SK-N-SH (cell line): ENCODE measurements around the gene VTN. TPM values are rescaled to one million over a fixed set of nuclear protein-coding genes. Genes with fewer than 3 reads are reported as not detected.

ENCODE experiments used
- CHD2 ChIP-seq: fragments of 150-350 bp; IDR thresholded peaks from 2 replicates; pipeline ENCODE4 v1.6.1; 2018; ENCODE audit warnings: low read length; ENCODE audit not compliant: partially characterized antibody
- EP300 ChIP-seq, 2 experiments: IDR thresholded peaks; 2 replicates each; pipeline versions ENCODE4 v1.4.0 to v1.6.1; 2012; ENCODE audit warnings: borderline replicate concordance in 1 of 2, low read depth in 1 of 2, low read length in 1 of 2
- FOXJ3 ChIP-seq: sonication (generic); formaldehyde crosslinking; IDR thresholded peaks from 2 replicates; pipeline ENCODE4 v1.5.1; 2020; ENCODE audit warnings: mild to moderate bottlenecking, missing genetic modification reagents
- FOXM1 ChIP-seq: IDR thresholded peaks from 2 replicates; pipeline ENCODE4 v1.4.0; 2012; ENCODE audit warnings: low read depth, mild to moderate bottlenecking
- GATA2 ChIP-seq: sonication (generic); formaldehyde crosslinking; IDR thresholded peaks from 2 replicates; pipeline ENCODE4 v1.5.0; 2020; ENCODE audit warnings: mild to moderate bottlenecking, missing genetic modification reagents
- JUND ChIP-seq: IDR thresholded peaks from 2 replicates; pipeline ENCODE4 v1.4.0; 2012
- MXI1 ChIP-seq: IDR thresholded peaks from 2 replicates; pipeline ENCODE4 v1.6.1; 2012; ENCODE audit warnings: mild to moderate bottlenecking, low read depth, low read length, improper control_type of control experiment
- NRF1 ChIP-seq: IDR thresholded peaks from 2 replicates; pipeline ENCODE4 v1.6.1; 2012; ENCODE audit warnings: low read depth, mild to moderate bottlenecking, low read length
- POLR2AphosphoS5 ChIP-seq: IDR thresholded peaks from 2 replicates; pipeline ENCODE4 v1.6.1; 2012; ENCODE audit warnings: low read depth, low read length
- RCOR1 ChIP-seq: fragments of 150-350 bp; IDR thresholded peaks from 2 replicates; pipeline ENCODE4 v1.6.1; 2017; ENCODE audit warnings: antibody characterized with exemption, low read length
- RXRA ChIP-seq: IDR thresholded peaks from 2 replicates; pipeline ENCODE4 v1.4.0; 2012; ENCODE audit warnings: low read depth, mild to moderate bottlenecking, borderline replicate concordance
- SIN3A ChIP-seq: IDR thresholded peaks from 2 replicates; pipeline ENCODE4 v1.6.1; 2012; ENCODE audit warnings: low read depth, mild to moderate bottlenecking, low read length, moderate library complexity, borderline replicate concordance
- TAF1 ChIP-seq: IDR thresholded peaks from 2 replicates; pipeline ENCODE4 v1.6.1; 2012; ENCODE audit warnings: low read depth, mild to moderate bottlenecking, low read length, moderate library complexity, borderline replicate concordance
- TCF12 ChIP-seq: IDR thresholded peaks from 2 replicates; pipeline ENCODE4 v1.4.0; 2012
- TEAD4 ChIP-seq: IDR thresholded peaks from 2 replicates; pipeline ENCODE4 v1.4.0; 2012; ENCODE audit warnings: mild to moderate bottlenecking, borderline replicate concordance; ENCODE audit not compliant: insufficient read depth
- YY1 ChIP-seq: IDR thresholded peaks from 2 replicates; pipeline ENCODE4 v1.4.0; 2012; ENCODE audit warnings: low read depth, mild to moderate bottlenecking
- polyA plus RNA-seq, 3 experiments: library from polyadenylated mRNA; depleted of rRNA; stranded (reverse); fragments of >200 nt; gene quantifications; 2 replicates each; pipeline ENCODE4 v1.2.3, GENCODE V29; 2012
- TF ChIP-seq, protein P1 (sequence below): fragments of 150-350 bp; IDR thresholded peaks from 2 replicates; pipeline ENCODE4 v1.6.1; 2016; ENCODE audit warnings: mild to moderate bottlenecking, low read depth, low read length
- TF ChIP-seq, protein P2 (sequence below): IDR thresholded peaks from 2 replicates; pipeline ENCODE4 v1.4.0; 2012; ENCODE audit warnings: low read depth, borderline replicate concordance
- TF ChIP-seq, protein P3 (sequence below): IDR thresholded peaks from 2 replicates; pipeline ENCODE4; 2012
- TF ChIP-seq, protein P4 (sequence below): IDR thresholded peaks from 2 replicates; pipeline ENCODE4 v1.4.0; 2012; ENCODE audit warnings: low read depth
- TF ChIP-seq, protein P5 (sequence below): IDR thresholded peaks from 2 replicates; pipeline ENCODE4 v1.4.0; 2012; ENCODE audit warnings: low read depth, borderline replicate concordance
- TF ChIP-seq, protein P6 (sequence below): IDR thresholded peaks from 2 replicates; pipeline ENCODE4 v1.6.1; 2012; ENCODE audit warnings: mild to moderate bottlenecking, low read depth, low read length, moderate library complexity

The VTN gene
- polyA plus RNA-seq, 1 of the 3 experiments (the other 2 are of a cell fraction) = 1.2 TPM

DNA sequence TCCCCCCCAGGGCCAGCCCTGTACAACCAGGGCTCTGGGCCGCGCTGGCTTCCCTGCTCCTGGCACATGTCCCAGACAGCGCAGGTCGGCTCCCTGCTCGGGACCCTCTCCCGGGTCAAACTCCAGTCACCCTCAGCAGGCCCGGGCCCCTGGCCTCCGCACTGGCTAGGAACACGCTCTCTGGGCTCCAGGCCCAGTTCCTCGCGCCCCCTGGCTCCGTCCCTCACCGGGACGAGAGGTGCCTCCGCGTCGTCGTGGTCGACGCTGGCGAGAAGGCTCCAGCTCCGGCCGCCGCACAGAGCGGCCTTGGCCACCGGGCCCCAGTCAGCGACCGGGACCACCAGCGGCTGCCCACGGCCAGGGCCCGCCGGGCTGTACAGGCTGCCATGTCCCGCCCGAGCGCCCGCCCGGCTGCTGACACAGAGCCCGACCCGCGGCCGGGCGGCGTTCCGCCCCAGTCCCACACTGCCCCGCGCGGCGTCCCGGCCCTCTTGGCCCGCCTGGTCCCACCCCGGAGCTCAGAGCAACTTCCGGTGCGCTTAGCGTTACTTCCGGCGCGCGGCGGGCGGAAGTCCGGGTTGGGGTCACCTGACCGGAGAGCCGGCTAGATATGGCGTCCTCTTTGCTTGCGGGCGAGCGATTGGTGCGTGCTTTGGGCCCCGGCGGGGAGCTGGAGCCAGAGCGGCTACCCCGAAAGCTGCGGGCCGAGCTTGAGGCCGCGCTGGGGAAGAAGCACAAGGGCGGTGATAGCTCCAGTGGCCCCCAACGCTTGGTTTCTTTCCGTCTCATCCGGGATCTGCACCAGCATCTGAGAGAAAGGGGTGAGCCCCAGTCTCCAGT lies 12.8 kb downstream of the VTN start, which contains the start of gene POLDIP2 (continued):
- TF ChIP-seq, protein P1, sequence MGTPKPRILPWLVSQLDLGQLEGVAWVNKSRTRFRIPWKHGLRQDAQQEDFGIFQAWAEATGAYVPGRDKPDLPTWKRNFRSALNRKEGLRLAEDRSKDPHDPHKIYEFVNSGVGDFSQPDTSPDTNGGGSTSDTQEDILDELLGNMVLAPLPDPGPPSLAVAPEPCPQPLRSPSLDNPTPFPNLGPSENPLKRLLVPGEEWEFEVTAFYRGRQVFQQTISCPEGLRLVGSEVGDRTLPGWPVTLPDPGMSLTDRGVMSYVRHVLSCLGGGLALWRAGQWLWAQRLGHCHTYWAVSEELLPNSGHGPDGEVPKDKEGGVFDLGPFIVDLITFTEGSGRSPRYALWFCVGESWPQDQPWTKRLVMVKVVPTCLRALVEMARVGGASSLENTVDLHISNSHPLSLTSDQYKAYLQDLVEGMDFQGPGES = no peak
- TF ChIP-seq MXI1 (peak; percentile 56; the same call in 1 of the 2 replicates), EP300 (IDR thresholded peaks at IDR 0.05; ENCODE audit: borderline replicate concordance in 1 of 2, low read depth in 1 of 2, low read length in 1 of 2) (peak in 1 of 2 experiments; percentile 24; a peak in 1 of 4 replicates), YY1 (peak; percentile 97), GATA2 (CRISPR knock-in tag) (no peak), SIN3A (peak; percentile 84), RCOR1 (peak; percentile 41; the same call in 1 of the 2 replicates), FOXM1 (peak; percentile 57; the same call in 1 of the 2 replicates), POLR2AphosphoS5 (peak; percentile 82), TEAD4 (no peak), JUND (no peak), TCF12 (no peak; the same call in 1 of the 2 replicates), NRF1 (no peak), TAF1 (peak; percentile 94), CHD2 (peak; percentile 49), FOXJ3 (CRISPR knock-in tag) (no peak), RXRA (no peak)
- TF ChIP-seq, protein P2, sequence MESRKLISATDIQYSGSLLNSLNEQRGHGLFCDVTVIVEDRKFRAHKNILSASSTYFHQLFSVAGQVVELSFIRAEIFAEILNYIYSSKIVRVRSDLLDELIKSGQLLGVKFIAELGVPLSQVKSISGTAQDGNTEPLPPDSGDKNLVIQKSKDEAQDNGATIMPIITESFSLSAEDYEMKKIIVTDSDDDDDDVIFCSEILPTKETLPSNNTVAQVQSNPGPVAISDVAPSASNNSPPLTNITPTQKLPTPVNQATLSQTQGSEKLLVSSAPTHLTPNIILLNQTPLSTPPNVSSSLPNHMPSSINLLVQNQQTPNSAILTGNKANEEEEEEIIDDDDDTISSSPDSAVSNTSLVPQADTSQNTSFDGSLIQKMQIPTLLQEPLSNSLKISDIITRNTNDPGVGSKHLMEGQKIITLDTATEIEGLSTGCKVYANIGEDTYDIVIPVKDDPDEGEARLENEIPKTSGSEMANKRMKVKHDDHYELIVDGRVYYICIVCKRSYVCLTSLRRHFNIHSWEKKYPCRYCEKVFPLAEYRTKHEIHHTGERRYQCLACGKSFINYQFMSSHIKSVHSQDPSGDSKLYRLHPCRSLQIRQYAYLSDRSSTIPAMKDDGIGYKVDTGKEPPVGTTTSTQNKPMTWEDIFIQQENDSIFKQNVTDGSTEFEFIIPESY = no peak
- TF ChIP-seq, protein P3, sequence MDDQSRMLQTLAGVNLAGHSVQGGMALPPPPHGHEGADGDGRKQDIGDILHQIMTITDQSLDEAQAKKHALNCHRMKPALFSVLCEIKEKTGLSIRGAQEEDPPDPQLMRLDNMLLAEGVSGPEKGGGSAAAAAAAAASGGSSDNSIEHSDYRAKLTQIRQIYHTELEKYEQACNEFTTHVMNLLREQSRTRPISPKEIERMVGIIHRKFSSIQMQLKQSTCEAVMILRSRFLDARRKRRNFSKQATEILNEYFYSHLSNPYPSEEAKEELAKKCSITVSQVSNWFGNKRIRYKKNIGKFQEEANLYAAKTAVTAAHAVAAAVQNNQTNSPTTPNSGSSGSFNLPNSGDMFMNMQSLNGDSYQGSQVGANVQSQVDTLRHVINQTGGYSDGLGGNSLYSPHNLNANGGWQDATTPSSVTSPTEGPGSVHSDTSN = peak; percentile 36; the same call in 1 of the 2 replicates
- TF ChIP-seq, protein P4, sequence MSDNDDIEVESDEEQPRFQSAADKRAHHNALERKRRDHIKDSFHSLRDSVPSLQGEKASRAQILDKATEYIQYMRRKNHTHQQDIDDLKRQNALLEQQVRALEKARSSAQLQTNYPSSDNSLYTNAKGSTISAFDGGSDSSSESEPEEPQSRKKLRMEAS = peak; percentile 77
- TF ChIP-seq, protein P5, sequence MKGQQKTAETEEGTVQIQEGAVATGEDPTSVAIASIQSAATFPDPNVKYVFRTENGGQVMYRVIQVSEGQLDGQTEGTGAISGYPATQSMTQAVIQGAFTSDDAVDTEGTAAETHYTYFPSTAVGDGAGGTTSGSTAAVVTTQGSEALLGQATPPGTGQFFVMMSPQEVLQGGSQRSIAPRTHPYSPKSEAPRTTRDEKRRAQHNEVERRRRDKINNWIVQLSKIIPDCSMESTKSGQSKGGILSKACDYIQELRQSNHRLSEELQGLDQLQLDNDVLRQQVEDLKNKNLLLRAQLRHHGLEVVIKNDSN = peak; percentile 99
- TF ChIP-seq, protein P6, sequence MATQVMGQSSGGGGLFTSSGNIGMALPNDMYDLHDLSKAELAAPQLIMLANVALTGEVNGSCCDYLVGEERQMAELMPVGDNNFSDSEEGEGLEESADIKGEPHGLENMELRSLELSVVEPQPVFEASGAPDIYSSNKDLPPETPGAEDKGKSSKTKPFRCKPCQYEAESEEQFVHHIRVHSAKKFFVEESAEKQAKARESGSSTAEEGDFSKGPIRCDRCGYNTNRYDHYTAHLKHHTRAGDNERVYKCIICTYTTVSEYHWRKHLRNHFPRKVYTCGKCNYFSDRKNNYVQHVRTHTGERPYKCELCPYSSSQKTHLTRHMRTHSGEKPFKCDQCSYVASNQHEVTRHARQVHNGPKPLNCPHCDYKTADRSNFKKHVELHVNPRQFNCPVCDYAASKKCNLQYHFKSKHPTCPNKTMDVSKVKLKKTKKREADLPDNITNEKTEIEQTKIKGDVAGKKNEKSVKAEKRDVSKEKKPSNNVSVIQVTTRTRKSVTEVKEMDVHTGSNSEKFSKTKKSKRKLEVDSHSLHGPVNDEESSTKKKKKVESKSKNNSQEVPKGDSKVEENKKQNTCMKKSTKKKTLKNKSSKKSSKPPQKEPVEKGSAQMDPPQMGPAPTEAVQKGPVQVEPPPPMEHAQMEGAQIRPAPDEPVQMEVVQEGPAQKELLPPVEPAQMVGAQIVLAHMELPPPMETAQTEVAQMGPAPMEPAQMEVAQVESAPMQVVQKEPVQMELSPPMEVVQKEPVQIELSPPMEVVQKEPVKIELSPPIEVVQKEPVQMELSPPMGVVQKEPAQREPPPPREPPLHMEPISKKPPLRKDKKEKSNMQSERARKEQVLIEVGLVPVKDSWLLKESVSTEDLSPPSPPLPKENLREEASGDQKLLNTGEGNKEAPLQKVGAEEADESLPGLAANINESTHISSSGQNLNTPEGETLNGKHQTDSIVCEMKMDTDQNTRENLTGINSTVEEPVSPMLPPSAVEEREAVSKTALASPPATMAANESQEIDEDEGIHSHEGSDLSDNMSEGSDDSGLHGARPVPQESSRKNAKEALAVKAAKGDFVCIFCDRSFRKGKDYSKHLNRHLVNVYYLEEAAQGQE = peak; percentile 78
